Stimulated activated CD4-positive, alpha-beta T cell treated with anti-CD3 and anti-CD28 coated beads, Interleukin-4, amount 100 ng/mL, for 4 hours (primary cell): ENCODE results near the gene FUCA2.
"Not testable (repeated sequence)": the region's sequence is repeated elsewhere in the genome, so short reads cannot be mapped to it uniquely, and the experiment has no call there.

Source experiments
- DNase-seq, 2 experiments: peaks; one replicate each; pipeline ENCODE4 v3.0.0-alpha.2; 2020

Gene FUCA2

GRCh38 chr6:143535189-143535614 is 23.7 kb upstream of the FUCA2 start:
- no peak for DNase-seq

GRCh38 chr6:143531720-143532499 is 20.4 kb upstream of the FUCA2 start:
- no peak for DNase-seq

GRCh38 chr6:143529095-143529494 is 17.6 kb upstream of the FUCA2 start:
- no peak for DNase-seq

- DNase-seq: no peak
These were observed 16.8 kb upstream of the FUCA2 start for GRCh38 chr6:143528164-143528811.

- DNase-seq: no peak
These were observed 16.2 kb upstream of the FUCA2 start for GRCh38 chr6:143527677-143528076.

GRCh38 chr6:143525356-143525755 is 13.8 kb upstream of the FUCA2 start:
- DNase-seq: no peak

- DNase-seq: no peak
These were observed 10.6 kb upstream of the FUCA2 start for GRCh38 chr6:143522039-143522600.

- DNase-seq: no peak
These were observed 5.9 kb upstream of the FUCA2 start for GRCh38 chr6:143517447-143517773.

- no peak for DNase-seq
These were observed 5.3 kb upstream of the FUCA2 start for GRCh38 chr6:143516690-143517446.

- DNase-seq: no peak
These were observed 4.3 kb upstream of the FUCA2 start for GRCh38 chr6:143515766-143516355.

GRCh38 chr6:143515061-143515760 is 3.7 kb upstream of the FUCA2 start:
- DNase-seq: no peak

- peak; percentile 15 to 30 for DNase-seq
These were observed 1.9 kb upstream of the FUCA2 start for GRCh38 chr6:143513410-143513809.

GRCh38 chr6:143510326-143510725 is 1.2 kb downstream of the FUCA2 start:
- not testable (repeated sequence) for DNase-seq

- no peak for DNase-seq
These were observed 4.0 kb downstream of the FUCA2 start for GRCh38 chr6:143507358-143508145.

- DNase-seq: no peak
These were observed 4.9 kb downstream of the FUCA2 start for GRCh38 chr6:143506620-143507019.

- DNase-seq: no peak
These were observed 5.3 kb downstream of the FUCA2 start for GRCh38 chr6:143506199-143506598.

GRCh38 chr6:143505537-143505936 is 6.0 kb downstream of the FUCA2 start:
- no peak for DNase-seq

GRCh38 chr6:143505111-143505510 is 6.4 kb downstream of the FUCA2 start:
- DNase-seq: no peak

GRCh38 chr6:143504369-143504768 is 7.2 kb downstream of the FUCA2 start:
- DNase-seq: no peak

GRCh38 chr6:143501851-143502250 is 9.7 kb downstream of the FUCA2 start:
- DNase-seq: no peak

- DNase-seq: peak in 1 of 2 experiments; percentile 12
These were observed 13.1 kb downstream of the FUCA2 start for GRCh38 chr6:143498428-143498827.

- no peak for DNase-seq
These were observed 14.5 kb downstream of the FUCA2 start for GRCh38 chr6:143496974-143497373.
